Cardiac muscle cell (in vitro differentiated cells and primary cell): Measurements from ENCODE around the gene ADAMTS3. TPM values are rescaled to one million over a fixed set of nuclear protein-coding genes. Genes with fewer than 3 reads are reported as not detected.

ENCODE experiments used
- DNase-seq, 2 donors: peaks; one replicate each; pipeline versions ENCODE4 v3.0.0 to v3.0.0-alpha.2; 2010 to 2017; ENCODE audit warnings: low read depth in 1 of 2, low spot score in 1 of 2
- H3K27ac ChIP-seq: fragments of 200-600 bp; sonication (generic); 2 replicates; pipeline ENCODE4 v1.5.1; 2016
- H3K27me3 ChIP-seq: fragments of 200-600 bp; sonication (generic); 2 replicates; pipeline ENCODE4 v1.6.0; 2016; ENCODE audit warnings: control low read depth
- H3K36me3 ChIP-seq: fragments of 200-600 bp; sonication (generic); 2 replicates; pipeline ENCODE4 v1.5.1; 2016; ENCODE audit warnings: control low read depth
- H3K4me1 ChIP-seq: fragments of 200-600 bp; sonication (generic); 2 replicates; pipeline ENCODE4 v1.8.1; 2017; ENCODE audit warnings: low read depth, mild to moderate bottlenecking, mixed run types
- H3K4me3 ChIP-seq: fragments of 200-600 bp; sonication (generic); 2 replicates; pipeline ENCODE4 v1.5.1; 2016; ENCODE audit warnings: mild to moderate bottlenecking
- H3K9me3 ChIP-seq: fragments of 200-600 bp; sonication (generic); 2 replicates; pipeline ENCODE4 v1.5.1; 2017; ENCODE audit warnings: low read depth, mild to moderate bottlenecking, control low read depth
- CTCF ChIP-seq: IDR thresholded peaks from 2 replicates; pipeline ENCODE4 v1.5.1; 2012; ENCODE audit warnings: low read depth, mild to moderate bottlenecking, low read length
- polyA plus RNA-seq: library from polyadenylated mRNA; unstranded; fragments of >200 nt; fragmentation: Nextera tagmentation; extraction: Ambion mirVana; gene quantifications from 2 replicates; pipeline ENCODE4 v1.2.1, GENCODE V29; 2016
- total RNA-seq: library from RNA; depleted of rRNA; stranded (reverse); fragments of >200 nt; gene quantifications from 2 replicates; pipeline ENCODE4 v1.2.3, GENCODE V29; 2016

ADAMTS3 gene
- total and polyA plus RNA-seq, 2 experiments from 2014 or later = 1.2 to 14.7 TPM

DNA sequence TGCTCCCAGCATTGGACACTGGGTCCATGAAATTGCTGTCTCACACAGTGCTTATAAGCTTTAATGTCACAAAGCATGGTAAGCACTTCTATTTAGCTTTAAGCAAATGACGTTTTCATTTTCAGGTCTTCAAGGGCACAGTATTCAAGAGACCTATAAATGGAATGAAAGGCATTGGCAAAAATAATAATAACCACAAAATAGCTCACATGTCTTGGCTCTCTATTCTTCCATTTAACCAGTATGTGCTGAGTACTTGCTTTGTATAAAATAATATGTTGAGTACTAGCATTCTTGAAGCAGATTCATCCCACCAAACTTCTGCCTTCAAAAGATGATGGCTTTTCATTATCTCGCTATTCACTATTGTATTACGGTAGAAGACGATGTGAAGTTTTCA lies 203.0 kb downstream of the ADAMTS3 start:
- no peak overlapping the region for H3K4me3 ChIP-seq
- no peaks in the 10 kb centered on the region for H3K36me3 ChIP-seq
- H3K9me3 ChIP-seq = no peaks in the 10 kb centered on the region
- DNase-seq = no peak
- no peaks in the 10 kb centered on the region for H3K27me3 ChIP-seq
- no peaks in the 10 kb centered on the region for H3K4me1 ChIP-seq
- no peak for TF ChIP-seq CTCF
- no peak overlapping the region for H3K27ac ChIP-seq

GRCh38 chr4:72365016-72365415 lies 204.0 kb downstream of the ADAMTS3 start:
- no peaks in the 10 kb centered on the region for H3K27me3 ChIP-seq
- H3K4me1 ChIP-seq = no peaks in the 10 kb centered on the region
- H3K4me3 ChIP-seq = no peak overlapping the region
- H3K9me3 ChIP-seq = no peaks in the 10 kb centered on the region
- no peak for TF ChIP-seq CTCF
- no peak for DNase-seq
- H3K36me3 ChIP-seq = no peaks in the 10 kb centered on the region
- no peak overlapping the region for H3K27ac ChIP-seq

- Histone ChIP-seq H3K36me3 (no peaks in the 10 kb centered on the region), H3K27me3 (no peaks in the 10 kb centered on the region), H3K4me1 (no peaks in the 10 kb centered on the region), H3K4me3 (no peak overlapping the region), H3K9me3 (no peaks in the 10 kb centered on the region), H3K27ac (no peak overlapping the region)
- TF ChIP-seq CTCF = no peak
- no peak for DNase-seq
Measured at GRCh38 chr4:72360075-72360474, 208.9 kb downstream of the ADAMTS3 start.

GRCh38 chr4:72358483-72358882 lies 210.5 kb downstream of the ADAMTS3 start:
- no peak overlapping the region for H3K27ac ChIP-seq
- H3K4me3 ChIP-seq = no peak overlapping the region
- DNase-seq = no peak
- no peaks in the 10 kb centered on the region for H3K27me3 ChIP-seq
- no peaks in the 10 kb centered on the region for H3K9me3 ChIP-seq
- no peak for TF ChIP-seq CTCF
- no peaks in the 10 kb centered on the region for H3K36me3 ChIP-seq
- no peaks in the 10 kb centered on the region for H3K4me1 ChIP-seq

- H3K9me3 ChIP-seq = no peaks in the 10 kb centered on the region
- no peak overlapping the region for H3K27ac ChIP-seq
- H3K36me3 ChIP-seq = no peaks in the 10 kb centered on the region
- TF ChIP-seq CTCF = no peak
- no peaks in the 10 kb centered on the region for H3K27me3 ChIP-seq
- no peak overlapping the region for H3K4me3 ChIP-seq
- no peaks in the 10 kb centered on the region for H3K4me1 ChIP-seq
- DNase-seq = no peak
Measured at GRCh38 chr4:72357908-72358307, 211.1 kb downstream of the ADAMTS3 start.

DNA sequence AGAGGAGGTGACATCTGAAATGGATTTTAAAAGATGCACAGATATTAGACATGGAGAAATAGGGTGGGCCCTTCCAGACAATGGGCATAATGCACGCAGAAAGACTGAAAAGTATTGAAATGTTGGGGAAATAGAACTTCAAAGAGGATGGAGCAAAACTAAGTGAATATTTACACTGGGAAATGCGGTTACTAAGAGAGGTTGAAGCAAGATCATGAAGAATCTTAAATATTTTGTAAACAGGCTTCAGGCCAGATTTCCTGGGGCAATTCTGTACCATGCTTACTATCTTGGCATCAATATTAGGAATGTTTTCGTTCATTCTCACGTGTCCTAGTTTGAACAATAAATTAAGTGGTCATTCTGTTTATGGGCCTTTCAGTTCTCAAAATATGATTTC lies 216.3 kb downstream of the ADAMTS3 start:
- H3K36me3 ChIP-seq = no peaks in the 10 kb centered on the region
- TF ChIP-seq CTCF = no peak
- no peak overlapping the region for H3K4me3 ChIP-seq
- H3K4me1 ChIP-seq = no peaks in the 10 kb centered on the region
- H3K27ac ChIP-seq = no peak overlapping the region
- H3K9me3 ChIP-seq = no peaks in the 10 kb centered on the region
- DNase-seq = no peak
- no peaks in the 10 kb centered on the region for H3K27me3 ChIP-seq
